ENCODE results near the gene DIAPH2. TPM values are rescaled to one million over a fixed set of nuclear protein-coding genes. Genes with fewer than 3 reads are reported as not detected.
A peak's percentile ranks its signal among the peaks of the same experiment; 100 is the strongest.

DIAPH2 gene
- total RNA-seq, 6 experiments from 2014 or later = 10.1 to 13.5 (median 11.6) TPM

DNA sequence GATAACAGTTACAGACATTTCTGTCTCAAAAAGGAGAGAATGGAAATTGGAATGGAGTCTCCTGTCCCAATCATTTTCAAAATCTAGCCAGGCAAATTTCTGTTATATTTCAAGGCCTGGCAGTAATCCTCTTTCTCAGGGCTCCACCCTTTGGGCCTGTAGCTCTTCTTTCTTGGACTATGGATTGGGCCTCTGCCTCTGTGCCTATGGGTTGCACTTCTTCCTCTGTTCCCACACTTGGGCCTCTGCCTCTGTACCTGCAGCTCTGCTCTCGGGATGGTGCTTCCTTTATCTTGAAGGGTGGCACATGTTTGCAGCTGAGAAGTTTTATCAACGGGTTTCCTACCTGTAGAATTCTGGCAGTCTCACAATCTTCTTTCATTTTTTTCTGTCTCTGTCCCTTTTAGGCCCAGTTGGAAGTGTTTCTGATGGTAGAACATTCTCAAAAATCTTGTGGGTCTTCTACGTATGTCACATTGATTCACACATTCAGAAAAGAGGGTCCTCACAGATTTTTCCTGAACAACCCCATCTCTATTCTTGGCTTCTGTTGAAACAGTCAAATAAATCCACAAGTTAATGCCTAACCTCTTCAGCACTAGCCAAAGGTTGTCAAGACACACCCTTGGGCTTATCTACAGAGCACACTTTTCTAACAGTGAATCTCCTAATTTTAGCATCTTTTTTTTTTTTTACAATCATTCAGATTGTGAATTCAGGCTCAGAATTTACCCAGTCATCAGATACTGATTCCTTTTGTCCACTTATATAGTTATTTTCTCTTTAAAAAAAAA is 918.0 kb downstream of the DIAPH2 start:
- Mint-ChIP-seq H3K36me3 (ENCODE audit: low read depth) (no peaks in the 10 kb centered on the region), H3K9me3 (no peaks in the 10 kb centered on the region), H3K27me3 (ENCODE audit: insufficient read depth) (no peaks in the 10 kb centered on the region), H3K27ac (no peak overlapping the region), H3K4me3 (no peak overlapping the region), H3K4me1 (ENCODE audit: low read depth) (no peaks in the 10 kb centered on the region)
- no peak for DNase-seq
- TF ChIP-seq, protein P1, sequence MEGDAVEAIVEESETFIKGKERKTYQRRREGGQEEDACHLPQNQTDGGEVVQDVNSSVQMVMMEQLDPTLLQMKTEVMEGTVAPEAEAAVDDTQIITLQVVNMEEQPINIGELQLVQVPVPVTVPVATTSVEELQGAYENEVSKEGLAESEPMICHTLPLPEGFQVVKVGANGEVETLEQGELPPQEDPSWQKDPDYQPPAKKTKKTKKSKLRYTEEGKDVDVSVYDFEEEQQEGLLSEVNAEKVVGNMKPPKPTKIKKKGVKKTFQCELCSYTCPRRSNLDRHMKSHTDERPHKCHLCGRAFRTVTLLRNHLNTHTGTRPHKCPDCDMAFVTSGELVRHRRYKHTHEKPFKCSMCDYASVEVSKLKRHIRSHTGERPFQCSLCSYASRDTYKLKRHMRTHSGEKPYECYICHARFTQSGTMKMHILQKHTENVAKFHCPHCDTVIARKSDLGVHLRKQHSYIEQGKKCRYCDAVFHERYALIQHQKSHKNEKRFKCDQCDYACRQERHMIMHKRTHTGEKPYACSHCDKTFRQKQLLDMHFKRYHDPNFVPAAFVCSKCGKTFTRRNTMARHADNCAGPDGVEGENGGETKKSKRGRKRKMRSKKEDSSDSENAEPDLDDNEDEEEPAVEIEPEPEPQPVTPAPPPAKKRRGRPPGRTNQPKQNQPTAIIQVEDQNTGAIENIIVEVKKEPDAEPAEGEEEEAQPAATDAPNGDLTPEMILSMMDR (IDR thresholded peaks at IDR 0.05) = no peak

DNA sequence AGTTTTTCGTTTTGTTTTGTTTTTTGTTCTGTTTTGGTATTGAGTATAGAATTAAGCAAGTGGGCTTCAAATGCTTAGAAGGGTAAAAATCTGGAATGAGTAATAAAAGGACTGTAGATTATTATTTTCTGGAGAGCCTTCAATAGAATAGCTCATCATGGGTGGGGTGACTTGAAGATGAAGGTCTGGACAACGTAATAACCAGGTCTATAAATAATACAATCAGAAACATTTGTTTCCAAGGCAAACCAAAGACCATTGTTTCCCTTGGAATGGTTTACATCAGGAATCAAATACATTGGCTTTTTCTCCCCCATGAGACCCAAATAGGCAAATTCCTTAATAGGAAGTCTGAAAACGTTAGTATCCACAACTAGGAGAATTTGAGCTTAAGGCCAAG is 920.6 kb downstream of the DIAPH2 start:
- Mint-ChIP-seq H3K27ac (no peak overlapping the region), H3K9me3 (no peaks in the 10 kb centered on the region), H3K27me3 (ENCODE audit: insufficient read depth) (no peaks in the 10 kb centered on the region), H3K4me1 (ENCODE audit: low read depth) (no peaks in the 10 kb centered on the region), H3K4me3 (no peak overlapping the region), H3K36me3 (ENCODE audit: low read depth) (no peaks in the 10 kb centered on the region)
- DNase-seq = no peak
- TF ChIP-seq, protein P1 (IDR thresholded peaks at IDR 0.05) = no peak

DNA sequence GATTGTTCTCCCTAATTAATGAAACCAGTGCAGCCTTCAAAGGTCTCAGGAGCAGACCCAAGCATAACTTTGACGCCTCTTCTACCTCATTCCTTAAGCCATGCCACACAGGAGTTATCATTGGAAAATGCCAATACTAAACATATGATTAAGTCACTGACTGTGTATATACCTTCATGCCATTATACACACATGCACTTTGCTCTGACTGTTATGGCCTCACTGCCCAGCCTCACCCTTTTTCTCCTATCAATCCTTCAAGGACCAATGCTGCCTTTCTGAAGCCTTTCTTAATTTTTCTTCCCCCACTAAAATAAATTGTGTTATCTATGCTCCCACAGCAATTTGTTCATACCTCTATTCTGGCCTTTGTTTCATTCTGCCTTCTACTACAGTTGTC is 924.7 kb downstream of the DIAPH2 start:
- Mint-ChIP-seq H3K36me3 (ENCODE audit: low read depth) (no peaks in the 10 kb centered on the region), H3K4me1 (ENCODE audit: low read depth) (no peaks in the 10 kb centered on the region), H3K9me3 (no peaks in the 10 kb centered on the region), H3K27me3 (ENCODE audit: insufficient read depth) (peaks cover 4% of the 10 kb centered on the region; the same call in 1 of the 2 replicates), H3K4me3 (no peak overlapping the region), H3K27ac (no peak overlapping the region)
- DNase-seq = no peak
- TF ChIP-seq, protein P1 (IDR thresholded peaks at IDR 0.05) = no peak

DNA sequence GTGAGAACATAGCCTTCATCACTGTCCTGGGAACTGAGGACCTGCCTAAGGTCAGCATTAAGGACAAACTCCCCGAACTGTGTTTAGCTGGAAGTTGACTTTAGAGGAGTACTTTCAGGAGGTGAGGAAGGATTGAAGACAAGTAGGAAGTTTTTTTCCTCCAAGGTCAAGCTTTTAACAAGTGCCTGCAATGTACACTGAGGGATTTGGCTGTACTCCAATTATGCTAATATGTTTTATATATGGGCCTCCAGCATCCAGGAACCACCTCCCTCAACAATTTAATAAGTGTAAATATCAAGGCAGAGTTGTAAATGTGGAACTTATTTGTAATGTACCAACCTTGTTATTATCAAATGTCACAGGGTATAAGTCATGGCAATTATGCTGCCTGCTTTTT is 925.3 kb downstream of the DIAPH2 start:
- DNase-seq = no peak
- TF ChIP-seq, protein P1 (IDR thresholded peaks at IDR 0.05) = no peak
- Mint-ChIP-seq H3K36me3 (ENCODE audit: low read depth) (no peaks in the 10 kb centered on the region), H3K27ac (no peak overlapping the region), H3K9me3 (no peaks in the 10 kb centered on the region), H3K27me3 (ENCODE audit: insufficient read depth) (peaks cover 4% of the 10 kb centered on the region; the same call in 1 of the 2 replicates), H3K4me1 (ENCODE audit: low read depth) (0 out of 2 replicates have a peak, but pooled peaks cover 3% of the 10 kb centered on the region), H3K4me3 (no peak overlapping the region)

DNA sequence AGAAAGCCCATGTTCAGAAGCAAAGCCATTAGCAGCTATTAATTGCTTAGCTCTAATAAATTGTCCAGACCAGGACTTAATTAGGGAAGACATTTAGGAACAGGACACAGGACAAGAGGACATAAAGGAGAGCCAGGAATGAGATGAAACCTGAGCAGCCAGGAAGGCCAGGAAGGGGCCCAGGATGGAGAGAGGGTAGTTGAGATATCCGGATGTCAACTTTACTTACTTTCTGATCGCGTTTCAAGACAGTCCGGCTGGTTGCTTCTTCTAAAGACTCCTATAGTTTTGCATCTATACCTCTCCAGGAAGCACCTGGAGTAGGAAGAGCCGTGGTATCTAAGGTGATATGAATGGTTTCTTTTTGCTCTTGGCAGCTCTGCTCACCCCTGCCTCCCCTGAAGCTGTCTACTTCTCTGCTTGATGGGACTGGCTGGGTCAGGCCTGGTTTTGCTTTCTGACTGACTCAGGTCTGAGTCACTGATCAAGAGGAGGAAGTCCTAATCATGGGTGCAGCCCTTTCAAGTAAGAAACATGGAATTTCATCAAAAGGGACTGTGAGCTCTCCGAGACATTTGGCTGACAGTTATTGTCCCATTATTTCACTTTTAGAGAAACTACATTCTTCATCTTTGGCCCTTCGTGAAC is 932.4 kb downstream of the DIAPH2 start:
- H3K36me3 Mint-ChIP-seq (ENCODE audit: low read depth) = no peaks in the 10 kb centered on the region
- DNase-seq = peak; percentile 64
- peak overlapping the region; percentile 83 for H3K4me3 Mint-ChIP-seq
- TF ChIP-seq, protein P1 (IDR thresholded peaks at IDR 0.05) = no peak
- 0 out of 2 replicates have a peak, but pooled peaks cover 2% of the 10 kb centered on the region for H3K27me3 Mint-ChIP-seq (ENCODE audit: insufficient read depth)
- H3K4me1 Mint-ChIP-seq (ENCODE audit: low read depth) = peaks cover 20% of the 10 kb centered on the region
- no peaks in the 10 kb centered on the region for H3K9me3 Mint-ChIP-seq
- peak overlapping the region; percentile 90 for H3K27ac Mint-ChIP-seq
